AG04449 (cell line): ENCODE data around the gene DDAH2.
"Not testable (repeated sequence)": the region's sequence is repeated elsewhere in the genome, so short reads cannot be mapped to it uniquely, and the experiment has no call there.

Source experiments
- CTCF ChIA-PET: fragments of 350-600 bp; formaldehyde crosslinking; extraction: SDS; loops from one replicate; lab custom pipeline; 2021; ENCODE audit warnings: antibody characterized with exemption; lab: Yijun Ruan, JAX
- POLR2A ChIA-PET: fragments of 400-600, 350-600 bp; formaldehyde crosslinking; extraction: SDS; loops from one replicate; lab custom pipeline; 2020; ENCODE audit warnings: antibody characterized with exemption, inconsistent platforms; lab: Yijun Ruan, JAX
- DNase-seq: peaks from one replicate; pipeline ENCODE4 v3.0.0-alpha.2; 2010; ENCODE audit warnings: low read depth, low spot score
- H3K4me3 ChIP-seq: 2 replicates; pipeline ENCODE4 v1.5.1; 2011; ENCODE audit warnings: low read depth, mild to moderate bottlenecking, control low read depth, low read length
- TF ChIP-seq, protein P1 (sequence below): IDR thresholded peaks from one replicate; pipeline ENCODE4 v1.5.1; 2011; ENCODE audit warnings: mild to moderate bottlenecking, moderate library complexity, low read length, control low read depth, inconsistent platforms; ENCODE audit not compliant: insufficient read depth; ENCODE audit errors: missing control alignments

Gene DDAH2

DNA sequence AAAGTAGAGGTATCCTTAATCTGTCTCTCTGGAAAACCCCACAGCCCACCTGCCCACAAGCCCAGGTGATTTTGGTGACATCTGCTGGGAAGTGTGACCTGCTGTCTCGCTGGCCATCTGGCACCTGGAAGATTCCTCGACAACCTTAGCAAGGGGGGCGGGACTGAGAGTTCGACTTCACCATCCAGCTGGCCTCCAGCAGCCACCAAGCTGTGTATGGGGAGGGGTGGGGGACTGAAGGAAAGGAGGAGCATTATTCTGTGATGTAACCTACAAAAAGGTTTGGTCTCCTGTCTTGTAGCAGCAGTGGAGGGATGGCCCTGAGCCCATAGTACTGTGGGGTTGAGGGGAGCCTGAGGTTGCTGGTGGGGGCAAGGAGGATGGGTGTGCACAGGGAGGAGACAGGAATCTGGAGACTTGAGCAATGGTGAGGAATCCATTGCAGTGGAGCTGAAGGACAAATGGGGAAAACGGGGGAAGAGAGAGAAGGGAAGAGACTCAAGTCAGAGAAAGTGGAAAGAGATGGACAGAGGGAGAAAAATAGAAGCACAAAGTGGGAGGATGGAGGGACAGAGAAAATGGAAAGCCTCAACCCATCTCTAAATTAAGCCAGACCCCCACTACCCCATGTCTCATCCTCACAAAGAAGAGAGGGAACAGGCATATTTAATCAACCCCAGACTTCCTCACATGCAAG lies 18.4 kb downstream of the DDAH2 start:
- DNase-seq = no peak
- ChIA-PET POLR2A (no interaction called here), CTCF (interaction anchor here (0.8 kb wide), 1 partner anchor 20 kb away, joined by 3 read pairs; no protein-coding TSS in a partner anchor)
- H3K4me3 ChIP-seq = no peak overlapping the region
- TF ChIP-seq, protein P1, sequence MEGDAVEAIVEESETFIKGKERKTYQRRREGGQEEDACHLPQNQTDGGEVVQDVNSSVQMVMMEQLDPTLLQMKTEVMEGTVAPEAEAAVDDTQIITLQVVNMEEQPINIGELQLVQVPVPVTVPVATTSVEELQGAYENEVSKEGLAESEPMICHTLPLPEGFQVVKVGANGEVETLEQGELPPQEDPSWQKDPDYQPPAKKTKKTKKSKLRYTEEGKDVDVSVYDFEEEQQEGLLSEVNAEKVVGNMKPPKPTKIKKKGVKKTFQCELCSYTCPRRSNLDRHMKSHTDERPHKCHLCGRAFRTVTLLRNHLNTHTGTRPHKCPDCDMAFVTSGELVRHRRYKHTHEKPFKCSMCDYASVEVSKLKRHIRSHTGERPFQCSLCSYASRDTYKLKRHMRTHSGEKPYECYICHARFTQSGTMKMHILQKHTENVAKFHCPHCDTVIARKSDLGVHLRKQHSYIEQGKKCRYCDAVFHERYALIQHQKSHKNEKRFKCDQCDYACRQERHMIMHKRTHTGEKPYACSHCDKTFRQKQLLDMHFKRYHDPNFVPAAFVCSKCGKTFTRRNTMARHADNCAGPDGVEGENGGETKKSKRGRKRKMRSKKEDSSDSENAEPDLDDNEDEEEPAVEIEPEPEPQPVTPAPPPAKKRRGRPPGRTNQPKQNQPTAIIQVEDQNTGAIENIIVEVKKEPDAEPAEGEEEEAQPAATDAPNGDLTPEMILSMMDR = no peak

DNA sequence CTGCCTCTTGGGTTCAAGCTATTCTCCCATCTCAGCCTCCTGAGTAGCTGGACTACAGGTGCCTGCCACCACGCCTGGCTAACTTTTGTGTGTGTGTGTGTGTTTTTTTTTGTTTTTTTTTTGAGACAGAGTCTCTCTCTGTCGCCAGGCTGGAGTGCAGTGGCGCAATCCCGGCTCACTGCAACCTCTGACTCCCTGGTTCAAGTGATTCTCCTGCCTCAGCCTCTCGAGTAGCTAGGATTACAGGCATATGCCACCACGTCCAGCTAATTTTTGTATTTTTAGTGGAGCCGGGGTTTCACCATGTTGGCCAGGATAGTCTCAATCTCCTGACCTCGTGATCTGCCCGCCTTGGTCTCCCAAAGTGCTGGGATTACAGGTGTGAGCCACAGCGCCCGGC lies 19.9 kb downstream of the DDAH2 start:
- H3K4me3 ChIP-seq, DNase-seq, CTCF ChIA-PET, POLR2A ChIA-PET: not testable (repeated sequence)

DNA sequence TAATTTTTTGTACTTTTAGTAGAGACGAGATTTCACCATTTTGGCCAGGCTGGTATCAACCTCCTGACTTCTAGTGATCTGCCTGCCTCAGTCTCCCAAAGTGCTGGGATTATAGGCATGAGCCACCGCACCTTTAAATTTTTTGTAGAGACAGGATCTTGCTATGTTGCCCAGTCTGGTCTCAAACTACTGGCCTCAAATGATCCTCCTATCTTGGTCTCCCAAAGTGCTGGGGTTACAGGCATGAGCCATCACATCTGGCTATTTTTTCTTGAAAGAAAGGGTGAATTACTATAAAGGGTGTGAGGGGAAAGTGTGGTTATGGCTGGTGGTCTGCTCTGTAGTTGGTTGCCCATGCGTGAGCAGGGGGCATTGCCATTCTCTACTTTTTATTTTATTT lies 20.9 kb downstream of the DDAH2 start:
- TF ChIP-seq, protein P1 = no peak
- ChIA-PET CTCF (no interaction called here), POLR2A (no interaction called here)
- DNase-seq = no peak
- H3K4me3 ChIP-seq = no peak overlapping the region

DNA sequence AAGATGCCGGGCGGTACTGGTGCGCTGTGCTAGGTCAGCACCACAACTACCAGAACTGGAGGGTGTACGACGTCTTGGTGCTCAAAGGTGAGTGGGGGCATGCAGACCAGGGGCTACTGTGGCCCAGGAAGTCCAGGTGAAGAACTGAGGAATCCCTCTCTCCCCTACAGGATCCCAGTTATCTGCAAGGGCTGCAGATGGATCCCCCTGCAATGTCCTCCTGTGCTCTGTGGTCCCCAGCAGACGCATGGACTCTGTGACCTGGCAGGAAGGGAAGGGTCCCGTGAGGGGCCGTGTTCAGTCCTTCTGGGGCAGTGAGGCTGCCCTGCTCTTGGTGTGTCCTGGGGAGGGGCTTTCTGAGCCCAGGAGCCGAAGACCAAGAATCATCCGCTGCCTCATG lies 21.4 kb downstream of the DDAH2 start:
- POLR2A ChIA-PET = no interaction called here
- no peak overlapping the region for H3K4me3 ChIP-seq
- CTCF ChIA-PET = no interaction called here
- DNase-seq = no peak
- TF ChIP-seq, protein P1 = no peak

DNA sequence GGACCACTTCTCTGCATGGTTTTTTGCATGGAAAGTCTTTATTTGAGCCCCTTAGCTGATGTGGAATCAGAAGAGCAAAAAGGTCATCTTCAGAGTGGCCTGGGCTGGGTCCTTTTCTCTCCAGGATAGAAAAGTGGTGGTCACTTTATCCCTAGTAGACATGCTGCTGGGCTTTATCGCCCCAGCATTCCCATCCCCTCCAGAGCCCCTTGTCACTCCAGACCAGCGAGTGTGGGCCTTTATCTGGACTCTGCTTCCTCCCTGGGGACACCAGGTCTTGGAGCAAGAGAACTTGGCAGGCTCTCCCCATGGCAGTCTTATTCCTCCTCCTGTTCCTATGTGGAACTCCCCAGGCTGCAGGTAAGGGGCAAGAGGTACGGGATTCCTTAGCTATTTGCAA lies 22.5 kb downstream of the DDAH2 start, which contains the start of gene LY6G6F:
Gene LY6G6F (plus strand): TSS at position 268 of the 400 bp plus-strand sequence. CDS start 41 bp downstream, at position 309.
- ChIA-PET POLR2A (interaction anchor here (0.8 kb wide), 1 partner anchor 28 kb away, joined by 3 read pairs; no protein-coding TSS in a partner anchor), CTCF (no interaction called here)
- H3K4me3 ChIP-seq = no peak within 1 kb of the TSS
- DNase-seq = no peak
- TF ChIP-seq, protein P1 = no peak

DNA sequence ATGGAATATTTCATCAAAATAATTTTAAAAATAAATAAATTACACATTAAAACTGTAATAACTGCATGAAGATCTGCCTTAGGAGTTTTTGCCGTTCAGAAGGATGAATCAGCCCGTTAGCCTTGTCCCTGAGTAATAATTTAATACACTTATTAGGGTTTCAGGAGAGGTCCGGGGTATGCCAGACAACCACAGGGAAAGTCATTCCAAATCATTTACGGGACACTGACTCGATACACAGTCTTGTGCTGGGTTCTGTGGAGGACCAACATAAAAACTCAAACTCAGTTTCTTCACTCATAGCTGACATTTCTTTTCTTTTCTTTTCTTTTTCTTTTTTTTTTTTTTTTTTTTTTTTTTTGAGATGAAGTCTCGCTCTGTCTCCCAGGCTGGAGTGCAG lies 23.2 kb downstream of the DDAH2 start:
- DNase-seq = no peak
- TF ChIP-seq, protein P1 = no peak
- ChIA-PET POLR2A (interaction anchor here (0.8 kb wide), 1 partner anchor 29 kb away, joined by 3 read pairs; no protein-coding TSS in a partner anchor), CTCF (no interaction called here)
- no peak overlapping the region for H3K4me3 ChIP-seq
